Upper lobe of left lung (tissue), 4 donors: ENCODE data around the gene CFAP100.

Experiments
- CTCF ChIP-seq, 6 experiments: fragments of 450-650 bp in 4 of 6; fragments of 200-600 bp in 2 of 6; sonication (generic) in 2 of 6; IDR thresholded peaks; one replicate each; pipeline ENCODE4 v1.5.1; 2016 to 2019; ENCODE audit warnings: antibody characterized with exemption in 6 of 6
- POLR2A ChIP-seq, 4 donors: fragments of 450-650 bp; IDR thresholded peaks; one replicate each; pipeline ENCODE4 v1.5.1; 2016 to 2017; ENCODE audit warnings: antibody characterized with exemption in 4 of 4, mild to moderate bottlenecking in 2 of 4
- POLR2AphosphoS5 ChIP-seq, 2 donors: sonication (generic); formaldehyde crosslinking; IDR thresholded peaks; one replicate each; pipeline ENCODE4 v1.5.1; 2017; ENCODE audit warnings: antibody characterized with exemption in 2 of 2

GRCh38 chr3:126415661-126416591 is 21.2 kb downstream of the CFAP100 start:
- TF ChIP-seq POLR2AphosphoS5 (IDR thresholded peaks at IDR 0.05) (no peak), POLR2A (IDR thresholded peaks at IDR 0.05) (no peak), CTCF (IDR thresholded peaks at IDR 0.05) (no peak)
